ENCODE measurements around the gene DGKK.

DNA sequence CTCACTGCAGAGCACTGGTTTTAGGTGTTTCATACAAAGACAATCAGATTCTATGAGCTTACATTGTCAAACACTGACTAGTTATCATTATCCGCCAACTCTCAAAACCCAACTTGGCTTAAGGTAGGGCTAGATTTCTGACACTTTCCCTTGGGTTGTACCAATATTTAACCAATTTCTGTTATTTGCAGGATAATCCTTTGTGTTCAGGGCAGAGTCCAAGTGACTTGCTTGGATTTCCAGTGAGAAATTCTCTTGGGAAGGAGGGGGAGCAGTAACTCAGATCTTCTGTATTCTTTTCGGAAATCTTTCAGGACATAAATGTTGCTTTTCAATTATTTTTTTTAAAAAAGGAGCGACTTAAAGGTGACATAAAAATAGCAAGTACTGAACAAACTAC, 23.1 kb downstream of the DGKK start:
- no peak for TF ChIP-seq EP300 (IDR thresholded peaks at IDR 0.05; ENCODE audit: low read depth)
- no peak for TF ChIP-seq CTCF (IDR thresholded peaks at IDR 0.05)
- TF ChIP-seq POLR2AphosphoS5 (IDR thresholded peaks at IDR 0.05): no peak
- TF ChIP-seq POLR2A (IDR thresholded peaks at IDR 0.05): no peak

All from transverse colon (tissue), 4 donors.